Measurements from ENCODE around the gene FAM13A.
"Not testable (repeated sequence)": the region's sequence is repeated elsewhere in the genome, so short reads cannot be mapped to it uniquely, and the experiment has no call there.

FAM13A gene

GRCh38 chr4:89039730-89040338, 17.2 kb downstream of the FAM13A start:
- DNase-seq: no peak

GRCh38 chr4:89036535-89036934, 20.4 kb downstream of the FAM13A start:
- DNase-seq: no peak

GRCh38 chr4:89031272-89031671, 25.7 kb downstream of the FAM13A start:
- no peak for DNase-seq

DNA sequence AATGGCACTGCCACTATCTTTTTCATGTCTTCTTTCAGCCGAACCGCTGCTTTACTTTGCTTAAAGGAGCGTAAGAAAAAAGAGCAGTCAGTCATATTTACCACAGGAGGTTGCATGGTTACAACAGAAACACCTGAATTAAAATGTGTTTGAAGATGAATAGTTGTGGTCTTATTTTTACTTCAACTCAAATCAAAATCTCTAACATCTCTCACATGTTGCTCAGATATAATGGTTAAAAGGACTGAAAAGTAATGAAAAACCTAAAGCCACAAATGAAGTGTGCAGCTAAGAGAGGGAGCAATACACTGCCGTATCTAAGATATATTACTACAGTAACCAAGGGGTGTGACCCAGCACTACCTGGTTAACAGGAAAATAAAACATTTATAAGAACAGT, 27.4 kb downstream of the FAM13A start:
- DNase-seq: no peak

DNA sequence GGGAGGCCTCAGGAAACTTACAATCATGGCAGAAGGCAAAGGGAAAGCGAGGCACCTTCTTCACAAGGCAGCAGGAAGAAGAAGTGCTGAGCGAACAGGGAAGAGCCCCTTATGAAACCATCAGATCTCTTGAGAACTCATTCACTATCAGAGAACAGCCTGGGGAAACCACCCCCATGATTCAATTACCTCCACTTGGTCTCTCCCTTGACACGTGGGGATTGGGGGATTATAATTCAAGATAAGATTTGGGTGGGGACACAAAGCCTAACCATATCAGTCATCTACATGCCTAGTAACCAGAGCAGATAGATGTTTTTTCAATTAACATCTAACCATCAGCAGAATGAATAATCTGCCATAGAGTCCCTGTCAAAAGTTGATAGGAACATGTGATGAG, 30.4 kb downstream of the FAM13A start:
- no peak for DNase-seq

DNA sequence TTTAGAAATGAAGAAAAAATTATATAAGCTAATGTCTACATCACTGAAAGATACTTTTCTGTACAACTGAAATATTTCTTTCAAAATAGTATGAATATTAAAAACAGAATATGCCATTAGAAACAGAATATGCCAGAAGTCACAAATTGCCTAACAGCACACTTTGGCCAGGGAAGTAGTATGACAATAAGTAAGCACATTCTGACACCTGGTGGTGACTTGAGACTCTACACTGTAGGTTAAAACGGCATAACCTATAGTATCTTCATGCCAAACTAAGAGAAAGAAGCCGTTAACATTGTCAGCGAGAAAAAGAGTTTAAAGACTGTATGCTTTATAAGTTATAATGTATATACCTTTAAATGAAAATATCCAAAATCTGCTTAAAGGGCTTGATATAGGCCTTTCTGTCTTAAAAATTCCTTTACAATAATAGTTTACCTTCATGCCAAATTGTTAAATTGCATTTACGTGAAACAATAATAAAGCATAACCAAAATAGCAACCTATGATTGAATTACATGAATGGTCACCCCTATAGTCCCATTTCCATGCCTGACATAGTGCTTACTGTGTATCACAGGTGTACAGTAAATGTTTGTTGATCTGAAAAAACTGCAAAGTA, 32.8 kb downstream of the FAM13A start:
- peak in 2 of 4 experiments; percentile 2 to 4 for DNase-seq

DNA sequence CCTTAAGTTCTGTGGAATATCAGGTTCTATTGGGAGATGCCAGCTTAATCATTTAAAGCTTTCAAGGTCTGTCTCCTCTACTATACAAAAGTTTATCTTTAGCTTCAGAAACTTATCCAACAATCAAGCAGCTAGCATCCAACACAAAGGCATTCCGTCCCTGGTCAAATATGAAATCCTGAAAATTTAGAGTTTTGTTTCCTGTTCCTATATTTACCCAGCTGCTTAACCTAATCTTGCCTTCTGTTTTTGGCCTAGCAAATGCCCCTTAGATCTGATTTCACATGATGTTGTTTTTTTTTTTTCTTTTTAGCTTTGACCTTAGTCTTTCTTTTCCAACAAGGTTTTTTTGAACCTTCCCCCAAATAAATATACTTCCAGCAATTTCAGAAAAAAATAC, 33.8 kb downstream of the FAM13A start:
- DNase-seq: no peak

DNA sequence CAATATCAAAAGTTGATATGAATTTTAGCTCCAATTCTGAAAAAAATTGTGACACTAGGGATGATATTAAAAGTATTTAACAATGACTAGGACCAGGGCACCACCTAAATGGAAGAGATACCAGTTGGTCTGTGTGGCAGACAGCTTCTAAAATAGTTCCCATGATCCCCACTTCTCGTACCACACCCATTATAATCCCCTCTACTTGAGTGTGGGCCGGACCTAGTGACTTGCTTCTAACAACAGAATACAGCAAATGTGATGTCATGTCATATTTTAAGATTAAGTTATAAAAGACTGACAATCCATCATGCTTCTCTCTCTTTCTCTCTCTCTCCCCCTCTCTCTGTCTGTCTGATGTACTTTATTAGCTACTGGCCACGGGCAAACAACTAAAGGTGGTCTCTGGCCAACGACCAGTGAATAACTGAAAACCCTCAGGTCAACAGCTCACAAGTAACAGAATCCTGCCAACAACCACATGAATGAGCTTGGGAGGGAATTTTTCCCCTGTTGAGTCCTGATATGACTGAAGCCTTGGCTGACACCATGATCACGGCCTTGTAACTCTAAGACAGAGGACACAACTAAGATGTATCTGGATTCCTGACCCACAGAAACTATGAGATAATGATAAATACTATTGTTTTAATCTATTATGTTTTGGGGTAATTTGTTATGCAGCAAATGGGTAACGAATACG, 34.4 kb downstream of the FAM13A start:
- no peak for DNase-seq

DNA sequence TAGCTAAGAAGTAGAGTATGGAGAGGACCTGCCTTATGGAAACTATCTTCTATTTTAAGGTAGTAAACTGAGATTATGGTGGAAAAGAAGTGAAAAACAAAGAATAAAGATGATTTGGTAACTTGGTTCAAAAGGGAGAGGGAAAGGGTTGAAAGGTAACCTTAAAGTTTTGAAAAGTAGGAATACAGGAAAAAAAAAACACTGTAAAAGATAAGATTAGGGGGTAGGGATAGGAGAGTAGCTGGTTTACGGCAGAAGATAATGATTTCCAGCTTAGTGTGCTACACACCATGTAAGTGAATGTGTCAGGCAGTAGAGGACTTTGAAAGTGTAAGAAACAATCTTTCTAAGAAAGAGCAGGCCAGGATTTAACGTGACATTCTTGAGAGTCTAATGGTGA, 35.3 kb downstream of the FAM13A start:
- DNase-seq: no peak

- no peak for DNase-seq
Observed at GRCh38 chr4:89021062-89021461, 35.9 kb downstream of the FAM13A start.

GRCh38 chr4:89014897-89015296, 42.1 kb downstream of the FAM13A start:
- DNase-seq: not testable (repeated sequence)

- no peak for DNase-seq
Observed at GRCh38 chr4:89009761-89010369, 47.1 kb downstream of the FAM13A start.

DNA sequence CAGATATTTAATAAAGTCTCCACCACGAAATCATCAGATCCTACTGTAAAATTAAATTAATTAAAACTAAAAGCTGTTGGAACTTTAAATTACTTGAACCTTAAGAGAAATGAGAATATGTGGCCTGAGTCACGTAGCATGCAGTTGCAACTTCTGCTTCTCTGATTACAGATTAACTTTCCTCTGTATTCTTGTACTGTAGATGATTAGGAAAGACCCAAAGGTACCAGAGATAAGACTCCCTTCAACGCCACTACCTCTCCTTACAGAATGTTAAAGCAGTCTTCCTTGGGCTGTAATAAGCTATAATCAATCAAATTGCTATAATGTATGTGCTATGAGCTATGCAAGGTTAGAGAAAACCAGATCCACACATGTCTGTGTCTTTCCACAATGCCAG, 47.9 kb downstream of the FAM13A start:
- DNase-seq: no peak

DNA sequence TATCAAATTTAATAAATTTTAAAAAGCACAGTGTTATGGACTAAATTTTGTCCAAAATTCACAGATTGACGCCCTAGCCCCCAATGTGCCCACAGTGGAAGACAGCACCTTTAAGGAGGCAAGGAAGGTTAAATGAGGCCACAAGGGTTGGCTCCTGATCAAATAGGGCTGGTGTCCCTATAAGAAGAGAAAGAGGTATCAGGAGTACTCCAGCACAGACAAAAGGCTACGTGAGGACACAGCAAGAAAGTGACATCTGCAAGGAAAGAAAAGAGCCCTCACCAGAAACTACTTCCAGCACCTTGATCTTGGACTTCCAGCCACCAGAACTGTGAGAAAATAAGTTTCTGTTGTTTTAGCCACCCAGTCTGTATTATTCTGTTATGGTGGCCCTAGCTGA, 48.8 kb downstream of the FAM13A start:
- DNase-seq: no peak

GRCh38 chr4:89007338-89007939, 49.5 kb downstream of the FAM13A start:
- no peak for DNase-seq

GRCh38 chr4:89006307-89006706, 50.7 kb downstream of the FAM13A start:
- DNase-seq: no peak

GRCh38 chr4:89005066-89005465, 51.9 kb downstream of the FAM13A start:
- not testable (repeated sequence) for DNase-seq

GRCh38 chr4:89001647-89002445, 55.1 kb downstream of the FAM13A start:
- no peak for DNase-seq

GRCh38 chr4:89000844-89001360, 56.1 kb downstream of the FAM13A start:
- no peak for DNase-seq

DNA sequence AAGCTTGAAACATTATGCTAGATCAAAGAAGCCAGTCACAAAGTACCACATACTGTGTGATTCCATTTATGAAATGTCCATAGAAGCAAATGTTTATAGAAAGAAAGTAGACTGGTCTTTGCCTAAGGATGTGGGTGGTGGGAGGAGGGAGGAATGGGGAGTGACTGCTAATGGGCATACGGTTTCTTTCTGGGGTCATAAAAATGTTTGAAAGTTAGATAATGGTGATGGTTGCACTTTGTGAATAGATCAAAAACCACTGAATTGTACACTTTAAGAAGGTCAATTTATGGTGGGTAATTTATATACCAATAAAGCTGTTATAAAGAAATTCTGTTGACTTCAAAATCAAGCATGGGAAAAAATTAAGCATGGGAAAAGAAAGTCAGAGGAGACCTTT, 56.6 kb downstream of the FAM13A start:
- no peak for DNase-seq

DNA sequence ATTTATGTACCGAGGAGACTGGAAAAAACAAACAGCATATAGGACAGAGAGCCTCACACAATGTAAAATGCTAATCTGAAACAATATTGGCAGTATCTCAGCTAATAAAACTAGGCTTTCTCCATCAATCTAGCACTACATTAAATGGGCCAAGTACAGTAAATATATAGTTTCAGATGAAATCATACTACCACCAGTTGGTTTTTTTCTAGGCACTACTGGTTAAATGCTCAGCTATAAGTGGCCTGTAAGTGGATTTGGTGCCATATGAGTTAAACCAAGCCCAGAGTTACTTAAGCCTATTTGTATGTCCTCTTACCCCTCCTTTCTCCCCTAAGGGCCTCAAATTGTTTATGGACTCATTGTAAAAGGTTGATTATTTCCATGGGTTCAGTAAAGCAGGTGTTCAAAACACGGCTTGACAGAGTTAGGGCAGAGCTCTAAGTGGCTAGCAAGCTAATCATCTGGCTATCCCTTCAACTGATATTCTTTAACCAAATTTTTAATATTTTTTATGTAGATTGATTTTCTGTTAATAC, 57.5 kb downstream of the FAM13A start:
- no peak for DNase-seq

GRCh38 chr4:88998891-88999290, 58.1 kb downstream of the FAM13A start:
- no peak for DNase-seq

Measured in activated naive CD4-positive, alpha-beta T cell (primary cell).